K562 (cell line): ENCODE results near the gene HK2. TPM values are rescaled to one million over a fixed set of nuclear protein-coding genes. Genes with fewer than 3 reads are reported as not detected.

Experiments
- ATAC-seq: fragments of 200-7000 bp; cut with Tn5 transposase; 3 replicates; pipeline ENCODE4 v1.9.1; 2020; ENCODE audit warnings: moderate library complexity
- BruUV-seq: library from RNA; stranded (reverse); fragments of 400-500 nt; replicated peaks from 2 replicates; lab custom pipeline; 2021; lab: Mats Ljungman, UMichigan
- CTCF ChIA-PET: fragments of 300-600 bp; formaldehyde crosslinking; extraction: SDS; loops from one replicate; lab custom pipeline; 2021; ENCODE audit warnings: low intra/inter-chr PET ratio; lab: Yijun Ruan, JAX
- POLR2A ChIA-PET: fragments of 300-600, 350-650 bp; sonication (Branson Sonifier 250); formaldehyde crosslinking; extraction: SDS; loops from one replicate; lab custom pipeline; 2021; ENCODE audit warnings: antibody characterized with exemption, inconsistent platforms; lab: Yijun Ruan, JAX
- DNase-seq, 4 experiments: peaks; one replicate each; pipeline versions ENCODE4 v3.0.0 to v3.0.0-alpha.2; 2011 to 2018; ENCODE audit warnings: low spot score in 3 of 4, mixed read lengths in 3 of 4; ENCODE audit errors: extremely low read depth in 1 of 4
- FAIRE-seq: peaks from 2 replicates; lab custom pipeline; 2011; peaks lifted over from hg19 to GRCh38; lab: Jason Lieb, UNC
- H2AFZ ChIP-seq: 2 replicates; pipeline ENCODE4 v1.6.0; 2011; ENCODE audit warnings: low read depth, low read length, control low read depth, inconsistent platforms
- H3K27ac ChIP-seq: fragments of 200-600 bp; 3 replicates; pipeline ENCODE4 v1.8.0; 2011; ENCODE audit warnings: low read depth, mild to moderate bottlenecking, control low read depth, inconsistent platforms, low read length, moderate library complexity, mixed read lengths; ENCODE audit errors: extremely low read depth
- H3K27me3 ChIP-seq, 2 experiments: fragments of 300-600 bp in 1 of 2; 2 replicates in 1 of 2; 3 replicates in 1 of 2; pipeline versions ENCODE4 v1.6.0 to v1.8.0; 2011; ENCODE audit warnings: inconsistent platforms in 2 of 2, low read length in 2 of 2, mild to moderate bottlenecking in 1 of 2, mixed read lengths in 1 of 2, moderate library complexity in 1 of 2; ENCODE audit not compliant: control insufficient read depth in 2 of 2, insufficient read depth in 2 of 2
- H3K36me3 ChIP-seq: fragments of 300-600 bp; 3 replicates; pipeline ENCODE4 v1.8.0; 2011; ENCODE audit warnings: mild to moderate bottlenecking, low read length, inconsistent platforms; ENCODE audit not compliant: control insufficient read depth, insufficient read depth
- H3K4me1 ChIP-seq, 2 experiments: fragments of 200-600 bp in 1 of 2; replicated peaks in 1 of 2; 2 replicates in 1 of 2; 3 replicates in 1 of 2; pipeline versions ENCODE4 v1.5.1 to v1.8.0; 2011; ENCODE audit warnings: inconsistent platforms in 2 of 2, low read length in 2 of 2, mild to moderate bottlenecking in 1 of 2, mixed read lengths in 1 of 2, moderate library complexity in 1 of 2; ENCODE audit not compliant: control insufficient read depth in 2 of 2, insufficient read depth in 2 of 2
- H3K4me2 ChIP-seq: 2 replicates; pipeline ENCODE4 v1.6.1; 2011; ENCODE audit warnings: low read length, control low read depth, inconsistent platforms, mixed read lengths; ENCODE audit not compliant: insufficient read depth
- H3K4me3 ChIP-seq: fragments of 200-600 bp; sonication (generic), shearing (Covaris generic); 2 replicates; pipeline ENCODE4 v1.5.1; 2016; ENCODE audit warnings: control low read depth, inconsistent platforms
- H3K79me2 ChIP-seq: fragments of 200-600 bp; 3 replicates; pipeline ENCODE4 v1.8.0; 2011; ENCODE audit warnings: low read length, inconsistent platforms; ENCODE audit not compliant: control insufficient read depth, insufficient read depth
- H3K9ac ChIP-seq, 2 experiments: 2 replicates each; pipeline versions ENCODE4 v1.6.0 to v1.6.1; 2011; ENCODE audit warnings: low read depth in 2 of 2, low read length in 2 of 2, control low read depth in 1 of 2, inconsistent platforms in 1 of 2, mild to moderate bottlenecking in 1 of 2, mixed read lengths in 1 of 2; ENCODE audit not compliant: insufficient read depth in 1 of 2
- H3K9me1 ChIP-seq: one replicate; pipeline ENCODE4 v1.6.0; 2011; ENCODE audit warnings: inconsistent platforms, mild to moderate bottlenecking, low read length, moderate library complexity; ENCODE audit not compliant: control insufficient read depth, insufficient read depth
- H3K9me3 ChIP-seq: replicated peaks from 2 replicates; pipeline ENCODE4 v1.5.1; 2011; ENCODE audit warnings: low read depth, low read length, inconsistent platforms; ENCODE audit not compliant: control insufficient read depth, insufficient read depth
- H4K20me1 ChIP-seq: replicated peaks from 2 replicates; pipeline ENCODE4 v1.6.1; 2011; ENCODE audit warnings: low read length, inconsistent platforms, mixed read lengths; ENCODE audit not compliant: control insufficient read depth, insufficient read depth
- C11orf30 ChIP-seq: fragments of 450-650 bp; IDR thresholded peaks from 2 replicates; pipeline ENCODE4 v1.6.1; 2016; ENCODE audit warnings: low read depth, mild to moderate bottlenecking
- CC2D1A ChIP-seq: fragments of 450-650 bp; IDR thresholded peaks from 2 replicates; pipeline ENCODE4 v1.6.1; 2017; ENCODE audit warnings: mild to moderate bottlenecking
- FOXA3 ChIP-seq, 2 experiments: fragments of 450-650 bp in 1 of 2; sonication (generic) in 1 of 2; formaldehyde crosslinking; IDR thresholded peaks in 1 of 2; conservative IDR thresholded peaks in 1 of 2; 2 replicates each; pipeline versions ENCODE4 v1.4.0 to v1.8.0; 2020 to 2022; ENCODE audit warnings: mild to moderate bottlenecking in 2 of 2, missing genetic modification reagents in 1 of 2
- FUS ChIP-seq: fragments of 200-400 bp; formaldehyde crosslinking; optimal IDR thresholded peaks from 2 replicates; pipeline ENCODE3; 2017; ENCODE audit warnings: low read depth, low read length
- HDGF ChIP-seq: fragments of 450-650 bp; IDR thresholded peaks from 2 replicates; pipeline ENCODE4 v1.6.1; 2016
- MCM7 ChIP-seq, 2 experiments: fragments of 450-650 bp; IDR thresholded peaks; 2 replicates each; pipeline ENCODE4 v1.6.1; 2016 to 2018
- MTA3 ChIP-seq: fragments of 450-650 bp; formaldehyde crosslinking; IDR thresholded peaks from 2 replicates; pipeline ENCODE4 v1.6.1; 2017; ENCODE audit warnings: mild to moderate bottlenecking, borderline replicate concordance
- POLR2AphosphoS5 ChIP-seq: IDR thresholded peaks from 2 replicates; pipeline ENCODE4 v1.6.1; 2011; ENCODE audit warnings: mild to moderate bottlenecking, low read depth, low read length, moderate library complexity; ENCODE audit not compliant: control insufficient read depth, insufficient read depth
- PTBP1 ChIP-seq: fragments of 200-400 bp; formaldehyde crosslinking; IDR thresholded peaks from 2 replicates; pipeline ENCODE4 v1.6.1; 2017; ENCODE audit warnings: low read depth, low read length
- STAG1 ChIP-seq: sonication (generic); formaldehyde crosslinking; IDR thresholded peaks from 2 replicates; pipeline ENCODE4 v1.5.0; 2020; ENCODE audit warnings: missing genetic modification reagents, borderline replicate concordance
- XRCC3 ChIP-seq: fragments of 450-650 bp; IDR thresholded peaks from 2 replicates; pipeline ENCODE4 v1.6.1; 2017; ENCODE audit warnings: mild to moderate bottlenecking, moderate library complexity
- ZNF77 ChIP-seq: fragments of 250-450 bp; sonication (Bioruptor Pico); IDR thresholded peaks from 2 replicates; pipeline ENCODE4 v1.5.0; 2020
- WGBS: fragments of 100-300 bp; shearing (Covaris generic); methylation state at CpG from one replicate; pipeline ENCODE4 v1.1.6; 2016; ENCODE audit warnings: low coverage, mixed read lengths; ENCODE audit not compliant: insufficient coverage; ENCODE audit errors: missing lambda C conversion rate; 5-methylcytosine and 5-hydroxymethylcytosine counted together
- in situ Hi-C: fragments of 300-500 bp; cut with MboI; formaldehyde crosslinking; loops from 4 replicates; pipeline ENCODE4 v1.15.0; 2018; ENCODE audit warnings: inconsistent platforms, mixed read lengths
- intact Hi-C: fragments of 100-400 bp; cut with micrococcal nuclease; formaldehyde crosslinking; loops from 2 replicates; pipeline ENCODE4 v1.14.2; 2022
- polyA plus RNA-seq, 8 experiments: library from polyadenylated mRNA; depleted of rRNA in 4 of 8; stranded (reverse) in 5 of 8; unstranded in 3 of 8; fragments of >200 nt; fragmentation: Nextera tagmentation in 2 of 8; fragmentation: Illumina TruSeq in 1 of 8; extraction: Ambion mirVana in 2 of 8; extraction: Trizol in 1 of 8; gene quantifications; 2 replicates each; pipeline versions ENCODE4 v1.2.1 to v1.2.3, GENCODE V29; 2011 to 2014; ENCODE audit warnings: inconsistent platforms in 1 of 8, missing spikeins in 1 of 8
- total RNA-seq, 7 experiments: library from RNA; depleted of rRNA in 6 of 7; stranded (reverse); fragments of >200 nt in 6 of 7; fragmentation: Illumina TruSeq in 2 of 7; extraction: Trizol in 2 of 7; gene quantifications; 2 replicates each; pipeline versions ENCODE4 v1.2.1 to v1.2.3, GENCODE V29; 2011 to 2021; ENCODE audit warnings: low replicate concordance in 1 of 7
- TF ChIP-seq, protein P1 (sequence below), 3 experiments: IDR thresholded peaks in 2 of 3; conservative IDR thresholded peaks in 1 of 3; 2 replicates each; pipeline ENCODE4 v1.5.1; 2011 to 2012; ENCODE audit warnings: low read length in 3 of 3, mild to moderate bottlenecking in 3 of 3, control low read depth in 2 of 3, improper control_type of control experiment in 1 of 3, inconsistent platforms in 1 of 3, low read depth in 1 of 3, mixed read lengths in 1 of 3, moderate library complexity in 1 of 3; ENCODE audit not compliant: insufficient read depth in 2 of 3

Gene HK2
- total and polyA plus RNA-seq, 9 of the 15 experiments (the other 6 are each of a cell fraction or from before 2014, with no cell fraction given) = 4.7 to 56.0 (median 19.9) TPM

GRCh38 chr2:74850496-74851190 lies 16.7 kb downstream of the HK2 start:
- H3K9me3 ChIP-seq = no peaks in the 10 kb centered on the region
- no peaks in the 10 kb centered on the region for H3K27me3 ChIP-seq
- intact Hi-C loops (no loop called here), in situ Hi-C loops (no loop called here)
- no peak overlapping the region for H3K4me2 ChIP-seq
- no peak for FAIRE-seq
- no peak for ATAC-seq
- H2AFZ ChIP-seq = no peak overlapping the region
- CTCF ChIA-PET = no interaction called here
- no peak for DNase-seq
- peaks cover 10 to 14% of the 10 kb centered on the region in 2 experiments; a peak in 4 of 5 replicates for H3K4me1 ChIP-seq
- peaks cover 41% of the 10 kb centered on the region for H3K36me3 ChIP-seq
- TF ChIP-seq MTA3 = no peak
- no peak for TF ChIP-seq HDGF
- TF ChIP-seq STAG1 = no peak
- TF ChIP-seq ZNF77 (CRISPR knock-in tag) = no peak
- TF ChIP-seq XRCC3 = no peak
- no peak for TF ChIP-seq C11orf30
- no peak for TF ChIP-seq CC2D1A
- TF ChIP-seq FUS = no peak
- no peak for TF ChIP-seq POLR2AphosphoS5
- no peak for TF ChIP-seq MCM7 (IDR thresholded peaks at IDR 0.05)
- TF ChIP-seq, protein P1, sequence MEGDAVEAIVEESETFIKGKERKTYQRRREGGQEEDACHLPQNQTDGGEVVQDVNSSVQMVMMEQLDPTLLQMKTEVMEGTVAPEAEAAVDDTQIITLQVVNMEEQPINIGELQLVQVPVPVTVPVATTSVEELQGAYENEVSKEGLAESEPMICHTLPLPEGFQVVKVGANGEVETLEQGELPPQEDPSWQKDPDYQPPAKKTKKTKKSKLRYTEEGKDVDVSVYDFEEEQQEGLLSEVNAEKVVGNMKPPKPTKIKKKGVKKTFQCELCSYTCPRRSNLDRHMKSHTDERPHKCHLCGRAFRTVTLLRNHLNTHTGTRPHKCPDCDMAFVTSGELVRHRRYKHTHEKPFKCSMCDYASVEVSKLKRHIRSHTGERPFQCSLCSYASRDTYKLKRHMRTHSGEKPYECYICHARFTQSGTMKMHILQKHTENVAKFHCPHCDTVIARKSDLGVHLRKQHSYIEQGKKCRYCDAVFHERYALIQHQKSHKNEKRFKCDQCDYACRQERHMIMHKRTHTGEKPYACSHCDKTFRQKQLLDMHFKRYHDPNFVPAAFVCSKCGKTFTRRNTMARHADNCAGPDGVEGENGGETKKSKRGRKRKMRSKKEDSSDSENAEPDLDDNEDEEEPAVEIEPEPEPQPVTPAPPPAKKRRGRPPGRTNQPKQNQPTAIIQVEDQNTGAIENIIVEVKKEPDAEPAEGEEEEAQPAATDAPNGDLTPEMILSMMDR (IDR thresholded peaks at IDR 0.05 in 2 of 3, conservative IDR thresholded peaks at IDR 0.05 in 1 of 3; ENCODE audit: insufficient read depth in 2 of 3, low read depth in 1 of 3, low read length in 3 of 3) = no peak
- TF ChIP-seq FOXA3 (CRISPR knock-in tag; conservative IDR thresholded peaks at IDR 0.05 in 1 of 2, IDR thresholded peaks at IDR 0.05 in 1 of 2) = no peak
- TF ChIP-seq PTBP1 = no peak
- POLR2A ChIA-PET = interaction anchor here (2.4 kb wide), 1 partner anchor 13 kb away, joined by 10 read pairs; no protein-coding TSS in a partner anchor
- H3K79me2 ChIP-seq = peaks cover 76% of the 10 kb centered on the region
- no peak overlapping the region for H3K9ac ChIP-seq
- H3K4me3 ChIP-seq = no peak overlapping the region
- H3K27ac ChIP-seq = no peak overlapping the region
- WGBS = 85% methylated on average over 3 of the region's 3 CpGs
- H3K9me1 ChIP-seq = peaks cover 12% of the 10 kb centered on the region
- no TSS peak for BruUV-seq
- H4K20me1 ChIP-seq = peaks cover 70% of the 10 kb centered on the region
